GM19240 (cell line): ENCODE results near the gene RCBTB2.

ENCODE experiments used
- DNase-seq: peaks from one replicate; pipeline ENCODE4 v3.0.0; 2011; ENCODE audit warnings: low spot score; ENCODE audit not compliant: insufficient read length

The RCBTB2 gene

GRCh38 chr13:48496271-48497161 lies 36.4 kb downstream of the RCBTB2 start:
- no peak for DNase-seq

GRCh38 chr13:48494874-48495273 lies 38.0 kb downstream of the RCBTB2 start:
- no peak for DNase-seq

- DNase-seq: no peak
These were observed 39.0 kb downstream of the RCBTB2 start for GRCh38 chr13:48493851-48494250.

GRCh38 chr13:48493066-48493765 lies 39.7 kb downstream of the RCBTB2 start:
- no peak for DNase-seq

- DNase-seq: peak; percentile 42
These were observed 40.3 kb downstream of the RCBTB2 start for GRCh38 chr13:48492470-48493065.

- no peak for DNase-seq
These were observed 40.8 kb downstream of the RCBTB2 start for GRCh38 chr13:48492096-48492440.

- DNase-seq: no peak
These were observed 41.3 kb downstream of the RCBTB2 start for GRCh38 chr13:48491423-48492095.

DNA sequence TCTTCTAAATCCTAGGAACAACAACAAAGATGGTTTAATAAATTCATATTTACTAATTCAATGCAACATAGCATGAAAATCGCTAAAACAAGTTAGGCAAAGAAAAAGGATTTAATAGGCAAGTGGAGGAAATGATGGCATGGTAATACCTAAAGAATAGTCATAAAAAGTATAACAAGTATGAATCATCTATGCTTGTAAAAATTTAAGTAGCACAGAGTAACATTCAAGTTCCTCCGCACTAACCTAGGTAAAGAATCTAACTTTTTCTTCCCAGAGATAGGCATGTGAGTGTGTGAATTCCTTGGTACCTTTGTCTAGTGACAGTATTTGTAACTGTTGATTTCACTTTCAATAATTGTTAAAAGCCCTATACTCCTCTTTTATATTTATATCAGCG lies 42.6 kb downstream of the RCBTB2 start:
- no peak for DNase-seq

GRCh38 chr13:48489666-48490065 lies 43.2 kb downstream of the RCBTB2 start:
- no peak for DNase-seq

- DNase-seq: no peak
These were observed 43.9 kb downstream of the RCBTB2 start for GRCh38 chr13:48488995-48489394.

GRCh38 chr13:48487968-48488367 lies 44.9 kb downstream of the RCBTB2 start:
- no peak for DNase-seq

DNA sequence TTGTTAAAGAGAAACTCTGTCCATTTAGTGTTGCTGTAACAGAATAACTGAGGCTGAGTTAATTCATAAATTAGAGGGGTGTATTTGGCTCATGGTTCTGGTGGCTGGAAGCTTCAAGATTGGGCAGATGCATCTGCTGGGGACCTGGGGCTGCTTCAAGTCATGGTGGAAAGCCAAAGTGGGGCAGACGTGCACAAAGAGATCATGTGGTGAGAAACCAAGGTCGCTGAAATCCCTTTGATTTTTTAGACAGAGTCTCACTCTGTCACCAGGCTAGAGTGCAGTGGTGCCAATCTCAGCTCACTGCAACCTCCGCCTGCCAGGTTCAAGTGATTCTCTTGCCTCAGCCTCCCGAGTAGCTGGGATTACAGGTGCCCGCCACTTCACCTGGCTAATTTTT lies 46.0 kb downstream of the RCBTB2 start:
- no peak for DNase-seq

DNA sequence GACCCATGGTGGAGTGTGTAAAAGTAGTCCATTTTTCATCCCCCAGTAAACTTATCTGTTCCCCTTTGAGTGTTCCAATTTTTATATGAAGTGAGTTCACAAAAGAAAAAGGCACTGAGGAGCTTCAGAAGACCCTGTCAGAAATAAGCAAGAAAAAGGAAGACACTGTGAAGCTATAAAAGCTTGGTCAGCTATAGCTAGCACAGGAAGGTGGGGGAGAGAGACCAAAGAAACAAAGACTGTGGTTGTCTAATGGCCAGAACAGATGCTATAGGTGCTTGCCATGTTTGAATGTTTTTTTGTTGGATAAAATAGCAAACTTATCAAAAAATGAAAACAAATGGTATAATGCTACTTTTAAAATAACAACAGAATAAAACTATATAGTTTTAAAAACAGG lies 46.5 kb downstream of the RCBTB2 start:
- DNase-seq: no peak

GRCh38 chr13:48485432-48485831 lies 47.4 kb downstream of the RCBTB2 start:
- no peak for DNase-seq

DNA sequence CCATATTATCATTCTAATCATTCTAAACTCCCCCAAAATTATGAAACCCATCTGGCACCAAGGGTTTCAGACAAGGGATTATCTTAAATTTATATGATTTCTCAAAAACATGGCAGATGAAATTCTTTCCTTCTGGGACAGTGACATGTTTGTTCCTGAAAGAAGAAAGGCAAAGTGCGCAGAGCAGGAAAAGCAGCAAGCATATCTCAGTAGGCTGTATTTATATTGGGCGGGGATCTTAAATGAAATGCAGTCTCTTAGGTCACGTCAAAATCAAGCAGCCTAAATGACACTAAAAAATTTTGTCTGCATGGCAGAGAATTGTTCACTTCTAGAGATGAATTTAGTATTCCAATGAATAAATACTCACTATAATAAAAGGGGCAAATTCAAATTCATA lies 49.3 kb downstream of the RCBTB2 start:
- DNase-seq: no peak

GRCh38 chr13:48478391-48478790 lies 54.5 kb downstream of the RCBTB2 start:
- DNase-seq: no peak

DNA sequence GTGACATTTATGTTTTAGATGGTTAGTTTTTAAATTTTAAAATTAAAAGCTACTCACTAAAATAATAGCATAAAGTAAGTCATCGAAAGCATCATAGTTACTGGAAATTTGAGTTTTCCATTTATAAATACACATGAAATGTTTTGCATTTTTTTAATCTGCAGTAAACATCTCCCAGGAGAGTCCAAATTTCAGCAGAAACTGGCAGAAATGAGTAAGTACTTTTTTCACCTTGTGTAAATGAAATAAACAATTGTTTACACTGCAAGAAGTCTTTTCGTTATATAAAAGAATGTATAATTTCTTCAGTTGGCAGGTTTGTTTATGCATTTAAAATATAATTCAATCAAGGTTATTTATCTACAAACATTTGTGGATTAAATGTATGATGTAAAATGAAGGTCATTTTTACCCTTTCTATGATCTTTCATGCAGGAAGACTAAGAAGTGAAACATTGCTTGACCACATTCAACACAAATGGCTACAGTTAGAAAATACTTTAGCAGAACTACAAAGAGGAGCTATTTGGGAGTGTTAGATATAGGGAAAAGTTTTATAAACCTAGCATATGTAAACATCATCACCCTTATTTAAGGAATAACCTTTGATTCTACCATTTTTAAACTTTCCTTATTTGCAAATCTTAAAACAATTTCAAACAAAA lies 55.6 kb downstream of the RCBTB2 start:
- no peak for DNase-seq

GRCh38 chr13:48476686-48477085 lies 56.2 kb downstream of the RCBTB2 start:
- DNase-seq: no peak

DNA sequence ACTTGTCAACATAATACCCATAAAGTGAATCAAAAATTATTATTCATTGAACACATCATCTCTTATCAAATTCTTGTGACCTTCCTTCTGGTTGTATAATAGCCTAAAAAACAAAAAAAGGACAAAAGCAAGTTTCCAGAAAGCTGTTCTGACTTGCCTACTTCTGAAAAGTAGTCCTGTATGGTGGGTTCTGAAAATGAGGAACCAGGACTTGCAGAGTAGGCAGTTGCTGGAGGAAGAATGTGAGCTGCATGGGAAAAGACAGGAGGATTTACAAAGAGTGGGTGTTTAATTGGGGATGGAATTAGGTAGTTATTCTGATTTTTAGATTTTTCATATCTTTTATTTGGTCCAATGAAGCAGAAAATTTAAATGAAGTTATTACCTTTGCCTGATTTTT lies 56.7 kb downstream of the RCBTB2 start:
- no peak for DNase-seq

GRCh38 chr13:48475230-48475629 lies 57.6 kb downstream of the RCBTB2 start:
- no peak for DNase-seq

- DNase-seq: no peak
These were observed 75.2 kb downstream of the RCBTB2 start for GRCh38 chr13:48457578-48458242.
